Endothelial cell of umbilical vein (primary cell): ENCODE results near the gene ADIPOR1. TPM values are rescaled to one million over a fixed set of nuclear protein-coding genes. Genes with fewer than 3 reads are reported as not detected.
A peak's percentile ranks its signal among the peaks of the same experiment; 100 is the strongest.

ENCODE experiments used
- BruUV-seq: library from RNA; stranded (reverse); fragments of 400-500 nt; replicated peaks from 2 replicates; lab custom pipeline; 2021; lab: Mats Ljungman, UMichigan
- CTCF ChIA-PET: fragments of 300-600, 350-600 bp; sonication (Branson Sonifier 250); formaldehyde crosslinking; loops from one replicate; lab custom pipeline; 2021; ENCODE audit warnings: antibody characterized with exemption, inconsistent platforms; lab: Charles Lee
- POLR2A ChIA-PET: fragments of 300-600, 350-600 bp; sonication (Branson Sonifier 250); formaldehyde crosslinking; loops from one replicate; lab custom pipeline; 2021; ENCODE audit warnings: antibody characterized with exemption, inconsistent platforms; lab: Charles Lee
- DNase-seq: peaks from one replicate; pipeline ENCODE4 v3.0.0-alpha.2; 2011; ENCODE audit warnings: low read depth, low spot score
- FAIRE-seq: peaks from 2 replicates; lab custom pipeline; 2011; peaks lifted over from hg19 to GRCh38; lab: Jason Lieb, UNC
- H2AFZ ChIP-seq: 2 replicates; pipeline ENCODE4 v1.6.0; 2012; ENCODE audit warnings: low read depth, low read length, control low read depth, inconsistent platforms
- H3K27ac ChIP-seq: 2 replicates; pipeline ENCODE4 v1.5.1; 2011; ENCODE audit warnings: low read depth, mild to moderate bottlenecking, control low read depth, low read length, moderate library complexity; ENCODE audit not compliant: insufficient read depth
- H3K27me3 ChIP-seq, 2 experiments: 2 replicates each; pipeline versions ENCODE4 v1.6.0 to v1.6.1; 2011; ENCODE audit warnings: low read length in 2 of 2, mixed read lengths in 1 of 2; ENCODE audit not compliant: control insufficient read depth in 2 of 2, insufficient read depth in 2 of 2
- H3K36me3 ChIP-seq, 2 experiments: 2 replicates in 1 of 2; 3 replicates in 1 of 2; pipeline ENCODE4 v1.5.1; 2011; ENCODE audit warnings: low read length in 2 of 2, mild to moderate bottlenecking in 1 of 2, moderate library complexity in 1 of 2; ENCODE audit not compliant: control insufficient read depth in 2 of 2, insufficient read depth in 2 of 2; ENCODE audit errors: extremely low read depth in 1 of 2
- H3K4me1 ChIP-seq: 3 replicates; pipeline ENCODE4 v1.5.1; 2011; ENCODE audit warnings: mild to moderate bottlenecking, low read length; ENCODE audit not compliant: control insufficient read depth, insufficient read depth; ENCODE audit errors: extremely low read depth
- H3K4me2 ChIP-seq: 2 replicates; pipeline ENCODE4 v1.6.1; 2011; ENCODE audit warnings: low read length, control low read depth, mixed read lengths; ENCODE audit not compliant: insufficient read depth
- H3K4me3 ChIP-seq, 3 experiments: fragments of 200-600 bp in 1 of 3; sonication (generic), shearing (Covaris generic) in 1 of 3; replicated peaks in 1 of 3; 2 replicates each; pipeline ENCODE4 v1.5.1; 2011 to 2016; ENCODE audit warnings: control low read depth in 3 of 3, low read length in 3 of 3, mild to moderate bottlenecking in 2 of 3, inconsistent platforms in 1 of 3, low read depth in 1 of 3, moderate library complexity in 1 of 3; ENCODE audit not compliant: insufficient read depth in 1 of 3
- H3K79me2 ChIP-seq: 2 replicates; pipeline ENCODE4 v1.6.0; 2012; ENCODE audit warnings: low read length, inconsistent platforms; ENCODE audit not compliant: control insufficient read depth, insufficient read depth
- H3K9ac ChIP-seq: replicated peaks from 2 replicates; pipeline ENCODE3; 2011; ENCODE audit warnings: low read length, control low read depth; ENCODE audit not compliant: insufficient read depth; ENCODE audit errors: extremely low read depth
- H3K9me1 ChIP-seq: replicated peaks from 3 replicates; pipeline ENCODE4 v1.6.0; 2011; ENCODE audit warnings: mild to moderate bottlenecking, low read length; ENCODE audit not compliant: control insufficient read depth, insufficient read depth; ENCODE audit errors: extremely low read depth
- H3K9me3 ChIP-seq: replicated peaks from 2 replicates; pipeline ENCODE4 v1.5.1; 2012; ENCODE audit warnings: low read length, inconsistent platforms; ENCODE audit not compliant: control insufficient read depth, insufficient read depth
- H4K20me1 ChIP-seq: replicated peaks from 2 replicates; pipeline ENCODE3; 2011; ENCODE audit warnings: mild to moderate bottlenecking, low read length; ENCODE audit not compliant: control insufficient read depth, insufficient read depth; ENCODE audit errors: extremely low read depth
- EZH2 ChIP-seq: IDR thresholded peaks from 2 replicates; pipeline ENCODE4 v1.6.1; 2012; ENCODE audit warnings: borderline replicate concordance, low read depth, mild to moderate bottlenecking, moderate library complexity, low read length, inconsistent platforms; ENCODE audit not compliant: severe bottlenecking
- FOS ChIP-seq: IDR thresholded peaks from 2 replicates; pipeline ENCODE4 v1.6.1; 2011; ENCODE audit warnings: mild to moderate bottlenecking, low read length, moderate library complexity, borderline replicate concordance; ENCODE audit not compliant: insufficient read depth
- GATA2 ChIP-seq: IDR thresholded peaks from 2 replicates; pipeline ENCODE4 v1.7.0; 2011; ENCODE audit warnings: low read depth, mild to moderate bottlenecking, moderate library complexity, mixed read lengths, low read length; ENCODE audit not compliant: insufficient read length, insufficient read depth
- JUN ChIP-seq: IDR thresholded peaks from 2 replicates; pipeline ENCODE4 v1.6.1; 2011; ENCODE audit warnings: borderline replicate concordance, low read depth; ENCODE audit not compliant: insufficient read length, insufficient read depth
- MYC ChIP-seq: IDR thresholded peaks from one replicate; pipeline ENCODE4 v1.6.1; 2011; ENCODE audit warnings: mild to moderate bottlenecking, low read depth, low read length
- POLR2A ChIP-seq: IDR thresholded peaks from 2 replicates; pipeline ENCODE4 v1.6.1; 2012; ENCODE audit warnings: low read depth, mild to moderate bottlenecking, control low read depth, low read length
- POLR2AphosphoS5 ChIP-seq: IDR thresholded peaks from 2 replicates; pipeline ENCODE4 v1.6.1; 2012; ENCODE audit warnings: low read depth, mild to moderate bottlenecking, control low read depth, low read length, moderate library complexity; ENCODE audit not compliant: insufficient read depth
- dilution Hi-C: fragments of 300-500 bp; cut with MboI; formaldehyde crosslinking; loops from one replicate; pipeline ENCODE4 v1.15.0; 2019; ENCODE audit warnings: low sequenced_read_pairs; ENCODE audit not compliant: extremely low pct_ligation_motif_present
- intact Hi-C: fragments of 100-400 bp; cut with micrococcal nuclease; formaldehyde crosslinking; loops from one replicate; pipeline ENCODE4 v1.10.0; 2022
- polyA plus RNA-seq, 4 experiments: library from polyadenylated mRNA; depleted of rRNA in 3 of 4; stranded (reverse) in 3 of 4; unstranded in 1 of 4; fragments of >200 nt; gene quantifications; 2 replicates each; pipeline versions ENCODE4 v1.2.1 to v1.2.3, GENCODE V29; 2011 to 2012; ENCODE audit warnings: missing spikeins in 1 of 4
- total RNA-seq: library from RNA; stranded (reverse); gene quantifications from 2 replicates; pipeline ENCODE4 v1.2.3, GENCODE V29; 2021
- TF ChIP-seq, protein P1 (sequence below): IDR thresholded peaks from 2 replicates; pipeline ENCODE4 v1.6.1; 2011; ENCODE audit not compliant: insufficient read depth, insufficient read length
- TF ChIP-seq, protein P2 (sequence below), 2 donors: IDR thresholded peaks; 1 replicate in 1 of 2; 2 replicates in 1 of 2; pipeline ENCODE4 v1.5.1; 2011; ENCODE audit warnings: low read length in 2 of 2, mild to moderate bottlenecking in 2 of 2, moderate library complexity in 2 of 2, control low read depth in 1 of 2, inconsistent platforms in 1 of 2, low read depth in 1 of 2; ENCODE audit not compliant: insufficient read depth in 1 of 2; ENCODE audit errors: extremely low read depth in 1 of 2

Gene ADIPOR1
- total and polyA plus RNA-seq, 2 donors (not counting 3 experiments of a cell fraction or from before 2014, with no cell fraction given): 67.2 to 135 TPM

DNA sequence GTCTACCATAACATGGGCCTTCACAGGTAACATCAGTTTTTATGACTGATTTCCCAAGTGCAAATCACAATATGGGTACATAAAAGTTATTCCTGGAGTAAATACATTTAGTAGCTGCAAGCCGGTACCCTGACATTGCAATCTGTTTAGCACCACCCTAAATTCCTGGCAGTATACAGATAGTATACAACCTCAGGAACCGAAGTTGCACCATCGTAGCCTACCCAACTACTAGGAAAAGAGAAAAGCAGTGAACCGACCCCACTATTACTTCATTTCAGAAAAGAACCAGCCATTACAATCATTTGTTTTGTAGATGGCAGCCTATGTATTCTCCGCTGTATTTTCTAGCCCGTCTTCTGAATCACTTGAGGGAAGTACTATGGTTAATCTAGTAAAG is 1.1 kb downstream of the ADIPOR1 start:
- TSS peak; percentile 35 for BruUV-seq
- peak overlapping the region; percentile 90 for H3K4me2 ChIP-seq
- TF ChIP-seq, protein P1, sequence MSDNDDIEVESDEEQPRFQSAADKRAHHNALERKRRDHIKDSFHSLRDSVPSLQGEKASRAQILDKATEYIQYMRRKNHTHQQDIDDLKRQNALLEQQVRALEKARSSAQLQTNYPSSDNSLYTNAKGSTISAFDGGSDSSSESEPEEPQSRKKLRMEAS: no peak
- TF ChIP-seq, protein P2, sequence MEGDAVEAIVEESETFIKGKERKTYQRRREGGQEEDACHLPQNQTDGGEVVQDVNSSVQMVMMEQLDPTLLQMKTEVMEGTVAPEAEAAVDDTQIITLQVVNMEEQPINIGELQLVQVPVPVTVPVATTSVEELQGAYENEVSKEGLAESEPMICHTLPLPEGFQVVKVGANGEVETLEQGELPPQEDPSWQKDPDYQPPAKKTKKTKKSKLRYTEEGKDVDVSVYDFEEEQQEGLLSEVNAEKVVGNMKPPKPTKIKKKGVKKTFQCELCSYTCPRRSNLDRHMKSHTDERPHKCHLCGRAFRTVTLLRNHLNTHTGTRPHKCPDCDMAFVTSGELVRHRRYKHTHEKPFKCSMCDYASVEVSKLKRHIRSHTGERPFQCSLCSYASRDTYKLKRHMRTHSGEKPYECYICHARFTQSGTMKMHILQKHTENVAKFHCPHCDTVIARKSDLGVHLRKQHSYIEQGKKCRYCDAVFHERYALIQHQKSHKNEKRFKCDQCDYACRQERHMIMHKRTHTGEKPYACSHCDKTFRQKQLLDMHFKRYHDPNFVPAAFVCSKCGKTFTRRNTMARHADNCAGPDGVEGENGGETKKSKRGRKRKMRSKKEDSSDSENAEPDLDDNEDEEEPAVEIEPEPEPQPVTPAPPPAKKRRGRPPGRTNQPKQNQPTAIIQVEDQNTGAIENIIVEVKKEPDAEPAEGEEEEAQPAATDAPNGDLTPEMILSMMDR (IDR thresholded peaks at IDR 0.05; ENCODE audit: extremely low read depth in 1 of 2, insufficient read depth in 1 of 2, low read depth in 1 of 2, low read length in 2 of 2): no peak
- TF ChIP-seq POLR2AphosphoS5: no peak
- no peak for TF ChIP-seq POLR2A
- no peak for TF ChIP-seq EZH2
- no peak for TF ChIP-seq FOS
- TF ChIP-seq GATA2: no peak
- no peak for TF ChIP-seq JUN
- TF ChIP-seq MYC: no peak
- intact Hi-C loops (no loop called here), dilution Hi-C loops (no loop called here)
- H3K9me3 ChIP-seq: no peaks in the 10 kb centered on the region
- no peak overlapping the region for H3K27ac ChIP-seq
- H2AFZ ChIP-seq: no peak overlapping the region
- peaks cover 31% of the 10 kb centered on the region for H3K4me1 ChIP-seq
- no peaks in the 10 kb centered on the region for H3K9me1 ChIP-seq
- H3K4me3 ChIP-seq: peak overlapping the region in 1 of 3 experiments; percentile 81
- ChIA-PET POLR2A (no interaction called here), CTCF (no interaction called here)
- DNase-seq (no peak), FAIRE-seq (no peak)
- no peaks in the 10 kb centered on the region for H3K36me3 ChIP-seq
- peaks cover 14% of the 10 kb centered on the region for H4K20me1 ChIP-seq
- H3K9ac ChIP-seq: peak overlapping the region; percentile 93
- peaks cover 54% of the 10 kb centered on the region for H3K79me2 ChIP-seq
- no peaks in the 10 kb centered on the region for H3K27me3 ChIP-seq
